ENCODE results near the gene ARID3C. TPM values are rescaled to one million over a fixed set of nuclear protein-coding genes. Genes with fewer than 3 reads are reported as not detected.

ARID3C gene, protein sequence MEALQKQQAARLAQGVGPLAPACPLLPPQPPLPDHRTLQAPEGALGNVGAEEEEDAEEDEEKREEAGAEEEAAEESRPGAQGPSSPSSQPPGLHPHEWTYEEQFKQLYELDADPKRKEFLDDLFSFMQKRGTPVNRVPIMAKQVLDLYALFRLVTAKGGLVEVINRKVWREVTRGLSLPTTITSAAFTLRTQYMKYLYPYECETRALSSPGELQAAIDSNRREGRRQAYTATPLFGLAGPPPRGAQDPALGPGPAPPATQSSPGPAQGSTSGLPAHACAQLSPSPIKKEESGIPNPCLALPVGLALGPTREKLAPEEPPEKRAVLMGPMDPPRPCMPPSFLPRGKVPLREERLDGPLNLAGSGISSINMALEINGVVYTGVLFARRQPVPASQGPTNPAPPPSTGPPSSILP
- 0.33 TPM in 1 of 2 replicates, not detected in the other for total RNA-seq

DNA sequence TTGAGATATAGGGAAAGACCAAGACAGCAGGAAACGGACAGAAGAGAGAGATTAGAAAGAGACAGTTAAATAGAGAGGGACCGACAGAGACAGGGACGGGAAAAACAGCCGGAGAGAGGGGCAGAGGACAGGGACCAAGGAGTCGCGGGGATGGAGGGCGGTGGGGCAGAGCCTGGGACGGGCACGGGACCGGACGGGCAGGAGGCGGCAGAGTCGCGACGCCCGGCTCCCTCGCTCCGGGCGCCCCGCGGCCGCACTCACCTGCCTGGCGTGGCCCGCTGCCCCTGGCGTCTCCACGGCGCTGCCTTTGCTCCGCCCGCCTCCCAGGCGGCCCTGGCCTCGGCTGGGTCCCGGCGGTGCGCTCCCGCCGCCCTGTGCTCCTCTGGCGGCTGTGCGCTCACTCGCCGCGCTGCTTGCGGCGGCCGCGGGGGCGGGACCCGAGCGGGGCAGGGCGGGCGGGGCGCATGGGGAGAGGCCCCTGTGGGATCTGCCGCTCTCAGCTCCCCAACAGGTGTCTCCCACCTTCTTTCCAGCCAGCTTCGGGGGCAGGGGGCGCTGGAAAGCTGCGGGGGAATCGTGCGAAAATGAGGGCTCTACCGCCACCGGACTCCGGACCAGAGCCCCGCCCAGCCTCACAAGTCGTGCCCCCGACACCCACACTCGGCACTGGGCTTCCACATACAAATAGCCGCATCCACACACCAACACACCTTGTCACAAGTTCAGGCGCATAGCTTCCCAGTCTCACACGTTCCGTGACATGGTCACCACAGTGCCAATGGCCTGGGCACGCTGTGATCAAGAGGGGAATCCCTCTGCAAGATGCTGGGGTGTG lies at the start of gene ARID3C:
Gene ARID3C (minus strand): TSS at position 411 of the 835 bp plus-strand sequence. CDS start 1,052 bp downstream, outside the sequence.

DNA sequence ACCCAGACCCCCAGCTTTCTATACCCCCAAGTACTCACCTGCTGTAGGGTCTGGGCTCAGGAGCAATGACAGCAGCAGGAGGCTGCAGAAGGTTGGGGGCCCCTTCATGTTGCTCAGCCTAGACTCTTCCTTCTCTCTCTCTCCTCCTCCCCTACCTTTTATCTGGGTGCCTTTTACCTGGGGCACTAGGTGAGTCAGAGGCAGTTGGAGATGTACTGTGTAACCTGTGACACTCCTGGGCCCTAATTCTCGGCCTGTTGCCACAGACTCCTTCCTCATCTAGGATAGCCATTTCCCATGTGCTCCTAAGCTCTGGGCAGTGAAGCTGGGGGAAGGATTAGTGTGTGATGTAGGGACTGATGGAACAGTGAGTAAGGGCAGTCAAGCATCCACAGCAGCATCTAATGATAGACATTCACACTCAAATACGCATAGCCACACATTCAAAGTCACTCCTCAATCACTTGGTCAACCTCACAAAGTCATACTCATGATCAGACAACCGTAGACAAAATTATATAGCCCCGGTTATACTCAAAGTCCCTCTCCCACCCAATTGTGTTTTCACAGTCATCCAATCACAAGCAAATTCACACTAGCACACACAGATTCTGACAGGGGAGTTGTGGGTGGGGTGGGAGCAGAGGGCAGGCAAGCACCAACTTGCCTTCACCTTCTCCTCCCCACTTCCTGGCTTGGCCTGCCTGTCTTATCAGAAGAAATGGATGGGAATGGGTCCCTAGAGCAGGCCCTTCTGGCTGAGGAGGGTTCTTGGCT lies 33.8 kb upstream of the ARID3C start, which contains the start of gene CCL27:
Gene CCL27 (minus strand): TSS at position 132 of the 777 bp plus-strand sequence. CDS start 24 bp downstream, at position 108.

DNA sequence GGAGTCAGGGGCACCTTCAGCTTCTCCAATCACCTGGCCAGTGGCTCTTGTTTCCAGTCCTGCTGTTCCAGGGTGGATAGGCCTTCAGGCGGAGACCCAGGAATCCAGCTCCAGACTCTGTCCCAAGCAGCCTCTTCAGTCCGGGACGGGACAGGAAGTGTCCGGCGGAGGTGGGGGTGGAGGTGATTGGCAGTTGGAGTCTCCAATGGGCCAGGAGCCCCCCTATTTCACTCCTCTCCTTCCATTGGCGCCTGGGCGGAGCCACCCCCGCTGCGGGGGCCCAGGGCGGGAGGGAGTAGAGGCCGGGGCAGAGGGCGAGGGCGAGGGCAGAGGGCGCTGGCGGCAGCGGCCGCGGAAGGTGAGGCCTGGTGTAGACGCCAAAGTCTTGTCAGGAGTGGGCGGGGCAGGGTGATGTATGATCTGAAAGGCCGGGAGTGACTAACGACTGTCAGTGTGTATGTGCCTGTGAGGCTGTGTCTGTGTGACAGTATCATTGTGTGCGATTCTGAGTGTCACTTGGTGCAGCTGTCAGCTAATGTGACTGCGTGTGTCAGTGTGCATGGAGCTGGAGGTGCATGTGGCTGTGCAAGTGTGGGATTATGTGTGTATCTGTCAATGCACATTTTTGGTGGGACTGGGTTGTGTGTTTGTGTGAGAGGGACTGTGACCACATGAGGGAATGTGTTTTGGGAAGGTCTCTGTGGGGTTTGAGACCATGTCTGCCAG lies 23.2 kb upstream of the ARID3C start, which contains the start of gene IL11RA:
Gene IL11RA (plus strand): TSS at position 310 of the 726 bp plus-strand sequence. CDS start 3,033 bp downstream, outside the sequence.

DNA sequence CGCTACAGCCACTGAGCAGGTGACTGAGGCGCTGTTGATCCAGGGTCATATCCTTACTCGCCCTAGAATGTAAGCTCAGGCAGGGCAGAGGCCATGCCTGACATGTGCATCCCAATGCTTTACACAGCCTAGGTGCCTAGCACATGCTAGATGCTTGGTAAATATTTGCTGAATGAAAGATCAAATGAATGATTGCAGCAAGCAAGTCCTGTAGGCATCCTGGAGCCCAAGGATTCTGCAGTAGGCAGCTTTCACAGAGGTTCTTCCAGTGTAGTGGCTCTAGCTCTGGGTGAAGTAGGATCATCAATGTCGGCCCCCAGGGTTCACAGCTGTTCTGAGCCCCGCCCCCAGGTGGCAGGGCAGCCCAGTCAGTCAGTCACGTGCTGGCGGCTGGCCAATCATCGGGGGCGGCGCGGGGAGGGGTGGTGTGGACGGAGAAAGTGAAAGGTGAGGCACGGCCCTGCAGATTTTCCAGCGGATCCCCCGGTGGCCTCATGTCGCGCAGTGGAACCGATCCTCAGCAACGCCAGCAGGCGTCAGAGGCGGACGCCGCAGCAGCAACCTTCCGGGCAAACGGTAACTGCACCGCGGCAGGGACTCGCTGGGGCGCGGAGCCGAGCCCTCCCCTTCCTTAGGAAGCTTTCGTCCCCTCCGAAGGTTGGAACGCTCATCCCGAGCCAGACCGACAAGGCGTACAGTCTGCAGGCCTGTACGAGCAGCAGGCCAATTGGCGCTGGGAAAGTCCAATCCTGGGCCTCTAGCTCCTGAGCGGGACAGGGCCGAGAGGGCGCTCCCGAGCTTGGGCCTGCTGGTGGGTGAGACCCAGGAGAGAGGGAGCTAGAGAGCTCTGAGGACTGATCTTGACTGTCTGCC lies 17.6 kb upstream of the ARID3C start, which contains the start of gene GALT:
Gene GALT (plus strand): TSS at position 465 of the 873 bp plus-strand sequence. CDS start 30 bp downstream, at position 495.

DNA sequence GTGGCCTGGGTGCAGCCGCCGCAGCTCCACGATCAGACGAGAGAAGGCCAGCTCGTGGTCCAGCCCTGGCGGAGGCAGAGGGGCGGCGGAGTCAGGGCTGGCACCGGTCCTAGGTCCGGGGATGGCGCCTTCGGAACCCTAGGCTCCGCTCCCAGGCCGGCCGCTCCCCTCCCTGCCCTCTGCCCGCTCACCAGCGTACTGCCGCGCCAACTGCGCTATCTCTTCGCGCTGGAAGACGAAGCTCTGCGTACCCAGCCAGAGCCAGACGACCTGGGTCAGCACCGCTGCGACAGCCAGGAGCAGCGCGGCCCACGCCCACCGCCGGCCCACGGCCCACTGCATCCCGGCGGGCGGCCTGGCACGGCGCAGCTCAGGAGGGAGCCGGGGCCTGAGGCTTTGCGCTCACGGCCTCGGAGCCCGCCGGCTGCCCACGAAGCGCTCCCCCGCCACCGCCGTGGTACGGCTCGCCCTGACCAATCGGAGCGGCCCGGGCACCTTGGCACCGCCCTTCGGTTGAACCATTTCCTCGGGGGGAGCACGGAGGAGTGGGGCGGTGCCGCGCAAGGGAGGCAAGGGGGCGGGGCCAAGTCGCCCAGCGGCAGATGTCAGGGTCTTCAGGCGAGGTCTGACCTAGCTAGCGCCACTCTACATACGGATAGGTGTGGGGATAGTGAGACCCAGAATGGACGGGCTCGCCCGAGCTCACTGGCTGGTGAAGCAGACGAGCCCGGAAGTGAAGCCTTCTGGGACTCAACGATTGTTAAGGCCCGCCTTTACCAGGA lies 8.7 kb upstream of the ARID3C start, which contains the start of gene SIGMAR1:
Gene SIGMAR1 (minus strand): TSS at position 432 of the 782 bp plus-strand sequence. CDS start 90 bp downstream, at position 342.

DNA sequence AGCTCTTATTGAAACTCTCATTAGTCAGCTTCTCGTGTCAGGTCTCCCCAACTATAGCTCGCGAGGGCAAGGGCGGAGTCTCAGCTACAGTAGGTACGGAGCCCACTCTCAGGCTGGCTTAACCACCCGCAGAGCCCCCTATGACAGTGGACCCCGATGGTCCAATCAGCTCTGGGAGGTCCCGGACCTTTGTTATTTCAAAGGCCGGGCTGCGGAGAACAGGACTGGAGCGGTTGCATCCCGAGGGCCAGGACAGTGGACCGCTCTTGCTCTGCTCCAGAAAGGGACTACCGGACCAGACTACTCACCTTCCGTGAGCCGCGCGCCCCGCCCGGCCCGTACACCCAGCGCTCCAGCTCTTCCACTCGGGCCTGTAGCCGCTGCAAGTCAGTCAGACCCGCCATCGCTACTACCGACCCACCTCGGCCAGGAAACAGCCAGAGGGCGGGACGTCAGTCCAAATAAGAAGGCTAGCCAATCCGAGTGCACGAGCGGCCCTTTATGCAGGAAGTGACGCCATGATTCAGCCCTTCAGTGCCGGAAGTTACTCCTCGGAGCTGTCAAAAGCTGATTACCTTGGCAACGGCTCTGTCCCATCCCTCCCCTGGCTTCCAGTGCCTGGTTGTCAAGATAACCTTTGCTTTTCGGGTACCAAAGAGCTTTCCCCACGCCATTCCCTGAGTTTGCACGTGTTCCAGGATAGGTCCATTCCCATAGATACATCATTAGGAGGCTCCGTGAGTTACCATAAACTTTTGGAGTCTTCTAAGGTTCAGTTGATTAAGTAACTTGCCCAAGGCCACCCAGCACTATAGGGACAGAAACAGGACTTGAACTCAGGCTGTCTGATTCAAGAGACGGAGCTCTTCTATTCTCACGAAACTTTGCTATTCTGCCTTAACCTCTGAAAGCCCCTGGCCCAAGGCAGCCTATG lies 8.5 kb downstream of the ARID3C start, which contains the start of gene DCTN3:
Gene DCTN3 (minus strand): TSS at position 435 of the 934 bp plus-strand sequence. CDS start 31 bp downstream, at position 404.

DNA sequence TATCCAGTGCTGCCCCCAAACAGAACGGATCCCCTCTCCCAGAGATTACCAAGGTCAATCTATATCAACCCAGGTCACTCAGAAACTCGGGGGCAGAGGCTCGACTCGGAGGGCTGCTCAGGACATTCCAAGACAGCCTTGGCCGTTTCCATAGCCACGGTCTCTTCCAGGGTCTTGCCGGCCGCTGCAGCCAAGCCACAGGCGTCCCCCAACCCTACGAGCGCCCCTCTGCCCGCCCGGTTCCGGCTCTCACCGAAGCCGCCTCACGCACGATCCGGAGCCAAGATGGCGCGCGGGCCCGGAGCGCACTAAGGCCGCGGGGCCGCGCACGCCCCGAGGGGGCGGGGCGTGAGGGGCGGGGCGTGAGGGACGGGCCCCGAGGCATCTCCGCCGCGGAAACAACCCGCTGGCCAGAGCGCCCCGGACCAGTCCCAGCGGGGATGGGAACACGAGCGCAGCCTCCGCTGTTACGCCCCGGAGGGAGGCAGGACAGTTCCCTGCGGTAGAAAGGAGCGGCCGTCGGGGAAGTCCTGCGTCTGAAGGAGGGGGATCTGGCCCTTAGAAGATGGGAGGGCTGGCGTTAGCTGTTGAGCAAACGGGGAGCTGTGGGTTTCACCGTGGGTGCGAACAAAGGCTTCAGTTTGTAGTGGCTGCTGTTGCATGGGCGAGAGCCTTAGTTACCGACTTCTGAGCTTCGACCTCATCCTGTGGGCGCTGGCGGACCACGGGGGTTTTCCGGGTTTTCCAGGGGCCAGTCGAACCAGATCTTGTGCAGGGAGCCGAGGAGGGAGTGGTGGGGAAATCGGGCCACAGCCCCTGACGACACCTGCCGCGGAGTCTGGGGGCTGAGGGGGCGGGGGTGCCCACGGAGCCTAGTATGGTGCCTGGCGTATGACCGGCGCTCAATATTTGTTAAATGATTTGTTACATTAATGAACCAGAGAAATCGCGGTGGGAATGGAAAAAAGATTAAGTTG lies 16.8 kb downstream of the ARID3C start, which contains the start of gene RPP25L:
Gene RPP25L (minus strand): TSS at position 287 of the 977 bp plus-strand sequence. CDS start 801 bp downstream, outside the sequence.

DNA sequence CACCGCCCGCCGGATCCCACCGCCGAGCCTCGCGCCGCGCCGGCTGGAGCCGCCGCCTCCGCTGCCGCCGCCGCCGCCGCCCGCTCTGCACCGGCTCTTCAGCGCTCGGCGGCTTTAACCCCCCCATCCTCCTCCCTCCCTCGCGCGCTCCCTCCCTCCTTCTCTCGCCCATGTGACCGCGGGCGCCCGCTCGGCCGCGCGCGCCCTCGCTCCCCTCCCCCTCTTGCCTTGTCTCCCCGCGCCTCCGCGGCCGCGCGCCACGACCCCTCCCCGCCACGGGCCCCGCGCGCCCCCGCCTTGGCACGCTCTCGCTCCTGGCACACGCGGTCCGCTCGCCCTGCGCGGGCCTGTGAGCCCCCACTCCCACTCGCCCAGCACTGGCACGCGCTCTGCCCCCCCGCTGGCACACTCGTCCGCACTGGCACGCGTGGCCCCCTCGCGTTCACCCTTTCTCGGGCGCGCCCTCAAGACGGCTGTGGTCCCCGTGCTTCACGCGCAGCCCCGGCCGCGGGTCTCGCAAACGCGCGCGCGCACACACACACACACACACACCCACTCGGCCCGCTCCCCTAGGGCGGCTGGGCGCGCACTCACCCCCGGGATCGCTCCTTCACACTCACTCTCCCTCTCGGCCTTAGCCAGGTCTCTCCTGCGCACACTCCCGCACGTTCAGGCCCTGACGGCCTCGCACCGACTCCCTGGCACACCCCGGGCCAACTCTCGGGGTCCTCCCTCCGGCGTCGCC lies 39.1 kb downstream of the ARID3C start, which contains the start of gene CNTFR:
Gene CNTFR (minus strand): TSS at position 89 of the 745 bp plus-strand sequence. CDS start 20,743 bp downstream, outside the sequence.

Small RNAs within 50 kb of the gene (small RNA-seq; reads per million reads assigned to genes)
- not detected for gene CCL27

Other genes starting within 250 kb of the ARID3C start
- 20.6 and 26.9 TPM in 2 replicates for gene FAM219A, start 170.5 kb downstream of the ARID3C start, total RNA-seq
- not detected in 2 replicates for gene DNAI1, start 170.3 kb downstream of the ARID3C start, total RNA-seq
- gene ENHO, start 106.1 kb downstream of the ARID3C start, total RNA-seq: 0.29 TPM in 1 of 2 replicates, not detected in the other
- not detected in 2 replicates for gene CNTFR, start 39.3 kb downstream of the ARID3C start, total RNA-seq
- 12.6 and 18.6 TPM in 2 replicates for gene RPP25L, start 17.0 kb downstream of the ARID3C start, total RNA-seq
- gene DCTN3, start 8.6 kb downstream of the ARID3C start, total RNA-seq: 63.0 and 65.0 TPM in 2 replicates
- gene SIGMAR1, start 8.7 kb upstream of the ARID3C start, total RNA-seq: 70.1 and 78.1 TPM in 2 replicates
- gene GALT, start 17.6 kb upstream of the ARID3C start, total RNA-seq: 32.3 and 40.2 TPM in 2 replicates
- 7.8 and 12.4 TPM in 2 replicates for gene IL11RA, start 23.1 kb upstream of the ARID3C start, total RNA-seq
- gene CCL27, start 33.6 kb upstream of the ARID3C start, total RNA-seq: not detected in 2 replicates
- not detected in 2 replicates for gene CCL19, start 62.2 kb upstream of the ARID3C start, total RNA-seq
- not detected in 2 replicates for gene CCL21, start 81.1 kb upstream of the ARID3C start, total RNA-seq